Gastrocnemius medialis (tissue), 4 donors: ENCODE measurements around the gene TBCK. TPM values are rescaled to one million over a fixed set of nuclear protein-coding genes. Genes with fewer than 3 reads are reported as not detected.

Source experiments
- ATAC-seq, 2 donors: fragments of 150-250 bp; one replicate each; pipeline ENCODE4 v1.9.1; 2016
- DNase-seq, 2 donors: peaks; one replicate each; pipeline ENCODE4 v3.0.0-alpha.2; 2019
- H3K27ac ChIP-seq, 4 donors: fragments of 200-600 bp; sonication (generic); 1 replicate in 1 of 4; 2 replicates in 3 of 4; pipeline ENCODE4 v1.5.1; 2016 to 2018; ENCODE audit warnings: mild to moderate bottlenecking in 2 of 4, moderate library complexity in 1 of 4
- H3K27me3 ChIP-seq, 3 donors: fragments of 200-600 bp; sonication (generic) in 2 of 3; 1 replicate in 1 of 3; 2 replicates in 2 of 3; pipeline versions ENCODE4 v1.5.1 to v1.6.0; 2016 to 2019; ENCODE audit warnings: mild to moderate bottlenecking in 1 of 3, moderate library complexity in 1 of 3
- H3K36me3 ChIP-seq, 2 donors: fragments of 200-600 bp; sonication (generic) in 1 of 2; one replicate each; pipeline ENCODE4 v1.5.1; 2017 to 2018
- H3K4me1 ChIP-seq, 2 donors: fragments of 200-600 bp; sonication (generic) in 1 of 2; one replicate each; pipeline ENCODE4 v1.5.1; 2016 to 2017; ENCODE audit warnings: mild to moderate bottlenecking in 2 of 2
- H3K4me3 ChIP-seq, 4 donors: fragments of 200-600 bp; sonication (generic) in 3 of 4; 1 replicate in 1 of 4; 2 replicates in 3 of 4; pipeline ENCODE4 v1.5.1; 2016 to 2019; ENCODE audit warnings: mild to moderate bottlenecking in 2 of 4
- H3K9me3 ChIP-seq, 3 donors: fragments of 200-600 bp; sonication (generic) in 2 of 3; 1 replicate in 1 of 3; 2 replicates in 2 of 3; pipeline ENCODE4 v1.5.1; 2016 to 2019
- CTCF ChIP-seq, 5 experiments: fragments of 450-650 bp in 3 of 5; fragments of 200-600 bp in 2 of 5; sonication (generic) in 2 of 5; IDR thresholded peaks in 4 of 5; conservative IDR thresholded peaks in 1 of 5; 1 replicate in 4 of 5; 2 replicates in 1 of 5; pipeline ENCODE4 v1.5.1; 2016 to 2019; ENCODE audit warnings: antibody characterized with exemption in 5 of 5, mild to moderate bottlenecking in 3 of 5, moderate library complexity in 3 of 5
- POLR2A ChIP-seq, 2 donors: fragments of 450-650 bp; IDR thresholded peaks; one replicate each; pipeline ENCODE4 v1.6.1; 2017; ENCODE audit warnings: antibody characterized with exemption in 2 of 2, mild to moderate bottlenecking in 2 of 2, moderate library complexity in 2 of 2
- in situ Hi-C, 4 donors: fragments of 200-750 bp; cut with MboI; loops; one replicate each; pipeline versions ENCODE4 v1.15.0 to v1.8.0; 2017; ENCODE audit warnings: low sequenced_read_pairs in 4 of 4
- intact Hi-C: fragments of 100-400 bp; cut with DNase I; formaldehyde crosslinking; loops from one replicate; pipeline ENCODE4 v1.15.1; 2023; ENCODE audit warnings: low total_unique reads
- total RNA-seq, 4 donors: library from RNA; depleted of rRNA; stranded (reverse); fragments of >200 nt; gene quantifications; one replicate each; pipeline versions ENCODE4 v1.1.0 to v1.2.3, GENCODE V29; 2016

Gene TBCK
- total RNA-seq, 4 donors from 2014 or later = 8.1 to 17.7 (median 12.2) TPM

- intact Hi-C loops = loop anchor here (5.0 kb wide), 2 partner anchors 97 to 227 kb away; partner anchors contain the start of gene NPNT
- peaks cover 24 to 31% of the 10 kb centered on the region in 2 donors for H3K4me1 ChIP-seq
- in situ Hi-C loops = no loop called here
- no peak for TF ChIP-seq POLR2A (IDR thresholded peaks at IDR 0.05)
- TF ChIP-seq CTCF (IDR thresholded peaks at IDR 0.05 in 4 of 5, conservative IDR thresholded peaks at IDR 0.05 in 1 of 5) = no peak
- H3K36me3 ChIP-seq = no peaks in the 10 kb centered on the region
- no peak overlapping the region for H3K27ac ChIP-seq
- ATAC-seq (no peak), DNase-seq (no peak)
- H3K9me3 ChIP-seq = no peaks in the 10 kb centered on the region
- no peaks in the 10 kb centered on the region for H3K27me3 ChIP-seq
- no peak overlapping the region for H3K4me3 ChIP-seq
Observed at GRCh38 chr4:105994061-105994460, 321.9 kb downstream of the TBCK start.

DNA sequence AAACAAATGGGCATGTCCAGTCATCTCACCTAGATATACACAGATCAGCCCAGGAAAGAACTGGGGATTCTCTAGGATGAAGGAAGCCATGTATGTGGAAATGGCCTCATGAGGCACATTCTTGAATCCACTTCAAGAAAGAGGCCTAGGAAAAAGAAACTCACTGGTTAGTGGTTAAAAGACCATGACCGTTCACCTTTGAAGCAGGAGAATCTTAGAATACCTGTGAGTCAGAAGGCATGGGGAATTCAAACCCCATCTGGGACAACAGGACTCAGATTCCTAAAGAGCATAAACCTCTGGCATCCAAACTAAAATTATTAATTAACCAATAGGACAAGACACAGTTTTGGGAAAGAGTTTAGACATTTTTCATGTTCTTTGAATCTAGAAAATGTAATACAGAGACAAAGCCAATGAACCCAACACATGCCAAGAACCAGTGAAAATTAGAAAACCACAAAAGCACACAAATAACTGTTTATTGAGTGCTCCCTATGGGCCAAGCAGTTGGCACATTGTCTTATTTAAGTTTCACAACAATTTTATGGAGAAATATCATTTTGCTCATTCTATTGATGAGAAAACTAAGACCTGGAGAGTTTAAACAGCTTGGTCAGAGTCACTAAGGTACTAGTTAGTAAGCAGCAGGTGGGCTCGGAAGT is 323.2 kb downstream of the TBCK start:
- ATAC-seq (no peak), DNase-seq (no peak)
- Histone ChIP-seq H3K4me1 (peaks cover 24 to 34% of the 10 kb centered on the region in 2 donors), H3K36me3 (no peaks in the 10 kb centered on the region), H3K27me3 (no peaks in the 10 kb centered on the region), H3K4me3 (no peak overlapping the region), H3K9me3 (no peaks in the 10 kb centered on the region), H3K27ac (no peak overlapping the region)
- intact Hi-C loops = loop anchor here (5.0 kb wide), 2 partner anchors 95 to 225 kb away; partner anchors contain the start of gene NPNT
- in situ Hi-C loops = no loop called here
- TF ChIP-seq POLR2A (IDR thresholded peaks at IDR 0.05) (no peak), CTCF (IDR thresholded peaks at IDR 0.05 in 4 of 5, conservative IDR thresholded peaks at IDR 0.05 in 1 of 5) (no peak)

DNA sequence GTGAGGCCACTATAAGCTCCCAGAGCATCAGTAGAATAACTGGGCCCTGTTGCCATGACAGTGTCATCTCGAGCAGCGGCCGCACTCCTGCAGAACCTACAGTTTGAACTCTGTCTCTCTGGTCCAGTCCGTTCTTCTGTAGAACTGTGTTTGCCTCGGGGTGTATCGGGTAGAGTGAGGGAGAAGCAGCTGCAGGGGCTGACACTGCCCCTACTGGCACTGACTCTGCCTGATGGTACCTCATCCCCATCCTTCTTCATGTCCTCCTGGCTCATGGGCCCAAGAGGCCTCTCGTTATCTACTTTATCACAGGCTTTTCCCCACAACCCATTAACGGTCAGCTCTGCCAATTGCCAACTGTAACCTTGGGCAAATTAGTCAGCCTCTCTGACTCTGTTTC is 324.3 kb downstream of the TBCK start:
- no peaks in the 10 kb centered on the region for H3K36me3 ChIP-seq
- TF ChIP-seq CTCF (IDR thresholded peaks at IDR 0.05 in 4 of 5, conservative IDR thresholded peaks at IDR 0.05 in 1 of 5) (no peak), POLR2A (IDR thresholded peaks at IDR 0.05) (no peak)
- H3K27me3 ChIP-seq = no peaks in the 10 kb centered on the region
- intact Hi-C loops = loop anchor here (5.0 kb wide), 2 partner anchors 94 to 224 kb away; partner anchors contain the start of gene NPNT
- H3K9me3 ChIP-seq = no peaks in the 10 kb centered on the region
- no peak overlapping the region for H3K4me3 ChIP-seq
- DNase-seq (no peak), ATAC-seq (no peak)
- peaks cover 24 to 34% of the 10 kb centered on the region in 2 donors for H3K4me1 ChIP-seq
- peak overlapping the region; percentile 79 to 91 (median 82) for H3K27ac ChIP-seq
- in situ Hi-C loops = no loop called here

Other genes starting within 250 kb of the TBCK start
- gene AIMP1, start 341 bp upstream of the TBCK start, total RNA-seq = 10 to 100 TPM; 23.2 to 30.0 (median 27.4) TPM
- not detected for gene GIMD1, start 52.6 kb upstream of the TBCK start, total RNA-seq